Ovary (tissue), 3 donors: ENCODE results near the gene MED23.
"Not testable (repeated sequence)": the region's sequence is repeated elsewhere in the genome, so short reads cannot be mapped to it uniquely, and the experiment has no call there.

Experiments used
- CTCF ChIP-seq, 3 donors: fragments of 450-650 bp in 2 of 3; fragments of 200-600 bp in 1 of 3; IDR thresholded peaks; one replicate each; pipeline versions ENCODE4 v1.5.1 to v1.8.0; 2016 to 2022; ENCODE audit warnings: antibody characterized with exemption in 3 of 3, mild to moderate bottlenecking in 1 of 3
- EP300 ChIP-seq: sonication (generic); formaldehyde crosslinking; IDR thresholded peaks from one replicate; pipeline ENCODE4 v1.6.1; 2017; ENCODE audit warnings: antibody characterized with exemption
- POLR2A ChIP-seq: fragments of 450-650 bp; IDR thresholded peaks from one replicate; pipeline ENCODE4 v1.6.1; 2017; ENCODE audit warnings: antibody characterized with exemption, mild to moderate bottlenecking, moderate library complexity
- donor health status: DM: no; HTN: no; CAD: no.

GRCh38 chr6:131530936-131531335, 97.1 kb downstream of the MED23 start:
- TF ChIP-seq CTCF (IDR thresholded peaks at IDR 0.05); POLR2A; EP300: not testable (repeated sequence)
